ENCODE data around the gene SNTB2. TPM values are rescaled to one million over a fixed set of nuclear protein-coding genes. Genes with fewer than 3 reads are reported as not detected.

SNTB2 gene
- total and polyA plus RNA-seq, 2 of the 13 experiments (the other 11 are each of a cell fraction or from before 2014, with no cell fraction given) = 11.5 to 19.2 TPM

GRCh38 chr16:69339289-69340094, 152.5 kb downstream of the SNTB2 start, which contains the start of the genes COG8 and NIP7 (continued):
- TF ChIP-seq ZNF646 (CRISPR knock-in tag; IDR thresholded peaks at IDR 0.05) (no peak), PRMT3 (CRISPR knock-in tag; IDR thresholded peaks at IDR 0.05; ENCODE audit: borderline replicate concordance, low read depth) (no peak; the same call in 1 of the 2 replicates), BRF2 (CRISPR knock-in tag; IDR thresholded peaks at IDR 0.05) (no peak), CTCF (CRISPR knock-in tag; IDR thresholded peaks at IDR 0.05) (peak; percentile 96), SP1 (IDR thresholded peaks at IDR 0.05) (no peak), SP1 (CRISPR knock-in tag; IDR thresholded peaks at IDR 0.05) (no peak), HNF4G (IDR thresholded peaks at IDR 0.05; ENCODE audit: borderline replicate concordance, low read depth, low read length) (no peak), HNF4G (CRISPR knock-in tag; IDR thresholded peaks at IDR 0.05; ENCODE audit: borderline replicate concordance, low read depth) (0 out of 2 replicates have a peak, but pooled peaks have one; percentile 18), HOXD1 (CRISPR knock-in tag; IDR thresholded peaks at IDR 0.05) (peak; percentile 64; the same call in 1 of the 2 replicates), PATZ1 (CRISPR knock-in tag; IDR thresholded peaks at IDR 0.05) (peak; percentile 22), ZNF879 (CRISPR knock-in tag; IDR thresholded peaks at IDR 0.05) (peak; percentile 34), THRA (CRISPR knock-in tag; IDR thresholded peaks at IDR 0.05; ENCODE audit: borderline replicate concordance) (peak; percentile 48), ZNF230 (CRISPR knock-in tag; IDR thresholded peaks at IDR 0.05) (peak; percentile 82), ZNF34 (CRISPR knock-in tag; IDR thresholded peaks at IDR 0.05; ENCODE audit: borderline replicate concordance) (no peak), ZSCAN9 (CRISPR knock-in tag; IDR thresholded peaks at IDR 0.05; ENCODE audit: borderline replicate concordance) (peak; percentile 89; the same call in 1 of the 2 replicates), PCBP1 (IDR thresholded peaks at IDR 0.05; ENCODE audit: borderline replicate concordance, low read depth, low read length) (no peak)
